Upper lobe of left lung (tissue), 4 donors: ENCODE data around the gene PSAPL1.

Source experiments
- EP300 ChIP-seq, 4 donors: sonication (generic); formaldehyde crosslinking; IDR thresholded peaks; one replicate each; pipeline ENCODE4 v1.5.1; 2017; ENCODE audit warnings: antibody characterized with exemption in 4 of 4, control low read depth in 2 of 4
- POLR2A ChIP-seq, 4 donors: fragments of 450-650 bp; IDR thresholded peaks; one replicate each; pipeline ENCODE4 v1.5.1; 2016 to 2017; ENCODE audit warnings: antibody characterized with exemption in 4 of 4, mild to moderate bottlenecking in 2 of 4
- POLR2AphosphoS5 ChIP-seq, 2 donors: sonication (generic); formaldehyde crosslinking; IDR thresholded peaks; one replicate each; pipeline ENCODE4 v1.5.1; 2017; ENCODE audit warnings: antibody characterized with exemption in 2 of 2
- TF ChIP-seq, protein P1 (sequence below), 6 experiments: fragments of 450-650 bp in 4 of 6; fragments of 200-600 bp in 2 of 6; sonication (generic) in 2 of 6; IDR thresholded peaks; one replicate each; pipeline ENCODE4 v1.5.1; 2016 to 2019; ENCODE audit warnings: antibody characterized with exemption in 6 of 6

DNA sequence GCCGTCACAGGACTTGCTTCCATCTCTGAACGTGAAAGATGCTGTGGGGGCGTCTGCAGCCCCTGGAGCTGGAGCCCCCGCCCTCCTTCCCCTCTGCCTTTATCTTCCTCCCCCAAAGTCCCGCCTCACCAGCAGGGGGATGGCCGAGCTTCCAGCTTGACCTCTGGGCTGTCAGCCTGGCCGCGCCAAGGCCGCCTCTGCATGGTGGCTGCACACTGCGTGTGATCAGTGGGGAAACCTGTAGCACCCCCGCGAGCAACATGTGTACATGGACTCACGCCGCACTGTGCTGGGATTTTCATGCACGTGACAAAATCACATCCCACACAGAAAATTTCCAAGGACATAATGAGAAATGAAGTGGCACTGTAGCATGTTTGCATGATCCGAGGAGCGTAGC is 26.5 kb upstream of the PSAPL1 start:
- no peak for TF ChIP-seq POLR2A (IDR thresholded peaks at IDR 0.05)
- TF ChIP-seq, protein P1, sequence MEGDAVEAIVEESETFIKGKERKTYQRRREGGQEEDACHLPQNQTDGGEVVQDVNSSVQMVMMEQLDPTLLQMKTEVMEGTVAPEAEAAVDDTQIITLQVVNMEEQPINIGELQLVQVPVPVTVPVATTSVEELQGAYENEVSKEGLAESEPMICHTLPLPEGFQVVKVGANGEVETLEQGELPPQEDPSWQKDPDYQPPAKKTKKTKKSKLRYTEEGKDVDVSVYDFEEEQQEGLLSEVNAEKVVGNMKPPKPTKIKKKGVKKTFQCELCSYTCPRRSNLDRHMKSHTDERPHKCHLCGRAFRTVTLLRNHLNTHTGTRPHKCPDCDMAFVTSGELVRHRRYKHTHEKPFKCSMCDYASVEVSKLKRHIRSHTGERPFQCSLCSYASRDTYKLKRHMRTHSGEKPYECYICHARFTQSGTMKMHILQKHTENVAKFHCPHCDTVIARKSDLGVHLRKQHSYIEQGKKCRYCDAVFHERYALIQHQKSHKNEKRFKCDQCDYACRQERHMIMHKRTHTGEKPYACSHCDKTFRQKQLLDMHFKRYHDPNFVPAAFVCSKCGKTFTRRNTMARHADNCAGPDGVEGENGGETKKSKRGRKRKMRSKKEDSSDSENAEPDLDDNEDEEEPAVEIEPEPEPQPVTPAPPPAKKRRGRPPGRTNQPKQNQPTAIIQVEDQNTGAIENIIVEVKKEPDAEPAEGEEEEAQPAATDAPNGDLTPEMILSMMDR (IDR thresholded peaks at IDR 0.05), result no peak
- TF ChIP-seq POLR2AphosphoS5 (IDR thresholded peaks at IDR 0.05), result no peak
- no peak for TF ChIP-seq EP300 (IDR thresholded peaks at IDR 0.05)
